Right atrium auricular region (tissue), 2 donors: ENCODE results near the gene ST3GAL6. TPM values are rescaled to one million over a fixed set of nuclear protein-coding genes. Genes with fewer than 3 reads are reported as not detected.

Experiments used
- DNase-seq: peaks from one replicate; pipeline ENCODE4 v3.0.0-alpha.2; 2019; ENCODE audit warnings: low spot score
- H3K27ac ChIP-seq, 2 donors: fragments of 200-600 bp; sonication (generic); 1 replicate in 1 of 2; 2 replicates in 1 of 2; pipeline ENCODE4 v1.5.1; 2016 to 2019
- H3K27me3 ChIP-seq, 2 donors: fragments of 200-600 bp; sonication (generic); one replicate each; pipeline versions ENCODE4 v1.5.1 to v1.6.0; 2017 to 2019
- H3K36me3 ChIP-seq: fragments of 200-600 bp; sonication (generic); one replicate; pipeline ENCODE4 v1.5.1; 2016
- H3K4me1 ChIP-seq, 2 donors: fragments of 200-600 bp; sonication (generic); one replicate each; pipeline versions ENCODE4 v1.5.1 to v1.6.0; 2017 to 2019
- H3K4me3 ChIP-seq, 2 donors: fragments of 200-600 bp; sonication (generic); 1 replicate in 1 of 2; 2 replicates in 1 of 2; pipeline ENCODE4 v1.5.1; 2017 to 2019; ENCODE audit warnings: mild to moderate bottlenecking in 1 of 2, moderate library complexity in 1 of 2
- H3K9me3 ChIP-seq, 2 donors: fragments of 200-600 bp; sonication (generic); one replicate each; pipeline ENCODE4 v1.5.1; 2019
- total RNA-seq, 2 donors: library from RNA; depleted of rRNA; stranded (reverse); fragments of >200 nt; gene quantifications; one replicate each; pipeline ENCODE4 v1.1.0, GENCODE V29; 2016
- TF ChIP-seq, protein P1 (sequence below), 2 donors: fragments of 200-600 bp; sonication (generic); IDR thresholded peaks; one replicate each; pipeline ENCODE4 v1.5.1; 2019; ENCODE audit warnings: antibody characterized with exemption in 2 of 2

ST3GAL6 gene
- total RNA-seq, 2 donors from 2014 or later = 25.9 to 27.2 TPM

DNA sequence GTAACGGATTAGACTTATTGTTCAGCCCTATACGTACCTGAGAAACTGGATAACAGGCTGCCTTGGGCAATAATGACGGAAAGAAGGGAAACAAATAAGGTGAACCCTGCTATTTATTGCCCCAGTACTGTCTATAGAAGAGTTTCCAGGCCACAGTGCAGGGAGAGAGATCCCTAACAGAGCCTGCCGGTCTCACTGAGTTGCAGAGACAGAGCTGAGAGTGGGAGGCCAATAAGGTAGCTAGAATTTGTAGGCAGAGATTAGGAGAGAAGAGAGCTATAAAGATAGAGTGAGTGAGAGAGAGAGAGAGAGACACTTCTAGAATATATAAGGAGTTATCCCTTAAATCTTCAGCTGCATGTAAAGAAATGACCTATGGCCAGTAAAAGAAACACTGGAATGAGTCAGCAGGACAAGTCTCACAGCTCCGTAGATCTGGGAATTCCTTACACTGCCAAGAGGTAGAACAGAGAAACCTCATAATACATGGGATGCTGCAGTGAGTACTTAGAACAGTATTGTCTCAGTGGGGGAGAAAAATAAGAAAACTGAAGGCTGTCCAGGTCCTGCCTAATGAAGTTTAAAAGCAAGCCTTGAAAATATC is 51.8 kb downstream of the ST3GAL6 start:
- Histone ChIP-seq H3K27me3 (no peaks in the 10 kb centered on the region), H3K4me3 (no peak overlapping the region), H3K27ac (no peak overlapping the region), H3K4me1 (no peaks in the 10 kb centered on the region), H3K9me3 (no peaks in the 10 kb centered on the region), H3K36me3 (peaks cover 37% of the 10 kb centered on the region)
- DNase-seq = no peak
- TF ChIP-seq, protein P1, sequence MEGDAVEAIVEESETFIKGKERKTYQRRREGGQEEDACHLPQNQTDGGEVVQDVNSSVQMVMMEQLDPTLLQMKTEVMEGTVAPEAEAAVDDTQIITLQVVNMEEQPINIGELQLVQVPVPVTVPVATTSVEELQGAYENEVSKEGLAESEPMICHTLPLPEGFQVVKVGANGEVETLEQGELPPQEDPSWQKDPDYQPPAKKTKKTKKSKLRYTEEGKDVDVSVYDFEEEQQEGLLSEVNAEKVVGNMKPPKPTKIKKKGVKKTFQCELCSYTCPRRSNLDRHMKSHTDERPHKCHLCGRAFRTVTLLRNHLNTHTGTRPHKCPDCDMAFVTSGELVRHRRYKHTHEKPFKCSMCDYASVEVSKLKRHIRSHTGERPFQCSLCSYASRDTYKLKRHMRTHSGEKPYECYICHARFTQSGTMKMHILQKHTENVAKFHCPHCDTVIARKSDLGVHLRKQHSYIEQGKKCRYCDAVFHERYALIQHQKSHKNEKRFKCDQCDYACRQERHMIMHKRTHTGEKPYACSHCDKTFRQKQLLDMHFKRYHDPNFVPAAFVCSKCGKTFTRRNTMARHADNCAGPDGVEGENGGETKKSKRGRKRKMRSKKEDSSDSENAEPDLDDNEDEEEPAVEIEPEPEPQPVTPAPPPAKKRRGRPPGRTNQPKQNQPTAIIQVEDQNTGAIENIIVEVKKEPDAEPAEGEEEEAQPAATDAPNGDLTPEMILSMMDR (IDR thresholded peaks at IDR 0.05) = no peak

DNA sequence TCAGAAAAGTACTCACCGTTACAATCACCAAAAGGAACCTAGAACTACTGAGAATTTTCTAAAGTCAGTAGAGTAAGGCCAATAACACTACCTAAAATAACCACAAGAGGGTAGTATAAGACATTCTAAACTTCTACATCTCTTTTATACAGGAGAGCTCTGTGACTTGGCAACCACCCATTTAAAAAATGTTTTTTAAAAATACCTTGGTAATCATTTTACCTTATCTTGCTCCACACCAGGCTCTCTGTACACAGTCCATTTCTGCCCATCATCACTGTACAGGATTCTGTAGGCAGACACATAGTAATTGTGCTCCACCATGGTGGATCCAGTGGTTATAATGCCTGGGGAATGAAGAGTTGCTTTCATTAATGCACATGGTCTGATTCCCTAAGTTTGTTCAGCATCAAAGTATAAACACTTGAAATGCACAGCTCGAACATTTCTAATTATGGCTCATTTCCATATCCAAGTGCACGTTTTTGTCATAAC is 54.5 kb downstream of the ST3GAL6 start:
- peaks cover 37% of the 10 kb centered on the region for H3K36me3 ChIP-seq
- no peak for DNase-seq
- no peaks in the 10 kb centered on the region for H3K27me3 ChIP-seq
- H3K4me3 ChIP-seq = no peak overlapping the region
- H3K27ac ChIP-seq = no peak overlapping the region
- H3K9me3 ChIP-seq = no peaks in the 10 kb centered on the region
- no peaks in the 10 kb centered on the region for H3K4me1 ChIP-seq
- TF ChIP-seq, protein P1 (IDR thresholded peaks at IDR 0.05) = peak; percentile 80 to 87

- Histone ChIP-seq H3K27ac (no peak overlapping the region), H3K36me3 (peaks cover 19% of the 10 kb centered on the region), H3K9me3 (no peaks in the 10 kb centered on the region), H3K4me3 (no peak overlapping the region), H3K4me1 (peaks cover 0 to 2% of the 10 kb centered on the region in 2 donors), H3K27me3 (no peaks in the 10 kb centered on the region)
- TF ChIP-seq, protein P1 (IDR thresholded peaks at IDR 0.05) = no peak
- no peak for DNase-seq
These were observed 57.9 kb downstream of the ST3GAL6 start for GRCh38 chr3:98821063-98821462.

GRCh38 chr3:98823791-98824190 is 60.7 kb downstream of the ST3GAL6 start:
- Histone ChIP-seq H3K9me3 (no peaks in the 10 kb centered on the region), H3K4me1 (peaks cover 0 to 4% of the 10 kb centered on the region in 2 donors), H3K4me3 (no peak overlapping the region), H3K27me3 (no peaks in the 10 kb centered on the region), H3K27ac (no peak overlapping the region), H3K36me3 (no peaks in the 10 kb centered on the region)
- TF ChIP-seq, protein P1 (IDR thresholded peaks at IDR 0.05) = no peak
- DNase-seq = no peak

DNA sequence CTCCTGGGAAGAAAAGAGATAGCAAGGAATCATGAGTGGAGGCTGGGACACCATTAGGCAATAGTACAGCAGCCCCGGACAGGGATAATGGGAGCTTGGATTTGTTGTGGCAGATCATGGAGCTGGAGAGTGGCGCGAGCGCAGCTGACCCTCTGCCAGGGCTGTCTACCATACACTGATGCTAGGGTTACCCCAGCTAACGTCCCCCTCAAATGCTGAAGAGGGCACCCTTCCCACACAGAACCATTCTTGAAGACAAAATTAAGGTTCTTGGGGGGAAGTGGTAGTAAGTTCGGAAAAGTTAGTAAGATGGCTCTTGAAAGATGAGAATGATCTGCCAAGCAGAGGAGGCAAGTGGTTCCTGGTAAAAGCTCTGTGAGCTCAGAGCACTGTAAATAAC is 61.1 kb downstream of the ST3GAL6 start:
- DNase-seq = no peak
- TF ChIP-seq, protein P1 (IDR thresholded peaks at IDR 0.05) = no peak
- H3K9me3 ChIP-seq = peaks cover 0 to 2% of the 10 kb centered on the region in 2 donors
- H3K36me3 ChIP-seq = no peaks in the 10 kb centered on the region
- H3K4me1 ChIP-seq = peaks cover 0 to 4% of the 10 kb centered on the region in 2 donors
- H3K27me3 ChIP-seq = no peaks in the 10 kb centered on the region
- no peak overlapping the region for H3K27ac ChIP-seq
- H3K4me3 ChIP-seq = no peak overlapping the region

GRCh38 chr3:98826126-98826525 is 63.0 kb downstream of the ST3GAL6 start:
- TF ChIP-seq, protein P1 (IDR thresholded peaks at IDR 0.05) = no peak
- Histone ChIP-seq H3K27ac (no peak overlapping the region), H3K4me3 (no peak overlapping the region), H3K4me1 (peaks cover 0 to 4% of the 10 kb centered on the region in 2 donors), H3K27me3 (no peaks in the 10 kb centered on the region), H3K9me3 (peaks cover 0 to 9% of the 10 kb centered on the region in 2 donors), H3K36me3 (no peaks in the 10 kb centered on the region)
- no peak for DNase-seq
